HG02763 (cell line): ENCODE results near the gene ADSS1.
"Not testable (repeated sequence)": the region's sequence is repeated elsewhere in the genome, so short reads cannot be mapped to it uniquely, and the experiment has no call there.

Experiments
- ATAC-seq: cut with Tn5 transposase; IDR thresholded peaks from one replicate; pipeline ENCODE4 v1.9.1; 2021; ENCODE audit warnings: mild to moderate bottlenecking, moderate library complexity; ENCODE audit not compliant: unreplicated experiment

ADSS1 gene

GRCh38 chr14:104745431-104745830 lies 21.4 kb downstream of the ADSS1 start:
- no peak for ATAC-seq

- ATAC-seq = no peak
Measured at GRCh38 chr14:104746071-104746545, 22.1 kb downstream of the ADSS1 start.

- no peak for ATAC-seq
Measured at GRCh38 chr14:104746934-104747481, 23.0 kb downstream of the ADSS1 start.

- ATAC-seq = no peak
Measured at GRCh38 chr14:104747876-104748275, 23.8 kb downstream of the ADSS1 start.

- no peak for ATAC-seq
Measured at GRCh38 chr14:104749111-104749649, 25.2 kb downstream of the ADSS1 start.

GRCh38 chr14:104750056-104750752 lies 26.2 kb downstream of the ADSS1 start:
- no peak for ATAC-seq

GRCh38 chr14:104750753-104751057 lies 26.7 kb downstream of the ADSS1 start:
- ATAC-seq = not testable (repeated sequence)

GRCh38 chr14:104751539-104752422 lies 27.8 kb downstream of the ADSS1 start:
- no peak for ATAC-seq

- ATAC-seq = no peak
Measured at GRCh38 chr14:104752423-104752734, 28.4 kb downstream of the ADSS1 start.

GRCh38 chr14:104752735-104753527 lies 28.9 kb downstream of the ADSS1 start, which contains the start of gene SIVA1:
TSS of gene SIVA1 (plus strand) at chr14:104753147. CDS start at chr14:104753202, 55 bp downstream.
- peak; percentile 90 for ATAC-seq

- ATAC-seq = no peak
Measured at GRCh38 chr14:104753528-104754212, 29.6 kb downstream of the ADSS1 start.

- no peak for ATAC-seq
Measured at GRCh38 chr14:104754213-104754851, 30.3 kb downstream of the ADSS1 start.

- no peak for ATAC-seq
Measured at GRCh38 chr14:104755621-104756020, 31.6 kb downstream of the ADSS1 start.

- ATAC-seq = no peak
Measured at GRCh38 chr14:104756477-104757237, 32.6 kb downstream of the ADSS1 start.

- no peak for ATAC-seq
Measured at GRCh38 chr14:104757238-104757585, 33.2 kb downstream of the ADSS1 start.

- ATAC-seq = no peak
Measured at GRCh38 chr14:104757681-104758392, 33.8 kb downstream of the ADSS1 start.

- ATAC-seq = no peak
Measured at GRCh38 chr14:104758981-104759969, 35.2 kb downstream of the ADSS1 start.
